Nephron progenitor cell (in vitro differentiated cells): ENCODE measurements around the gene OR5AU1.
"Not testable (repeated sequence)": the region's sequence is repeated elsewhere in the genome, so short reads cannot be mapped to it uniquely, and the experiment has no call there.

Source experiments
- DNase-seq: peaks from one replicate; pipeline ENCODE4 v3.0.0; 2021
- H3K27ac Mint-ChIP-seq: 2 replicates; pipeline ENCODE4 v1.8.0; 2021; ENCODE audit warnings: mild to moderate bottlenecking, moderate library complexity, mixed read lengths
- H3K27me3 Mint-ChIP-seq: 2 replicates; pipeline ENCODE4 v1.8.0; 2021; ENCODE audit warnings: mild to moderate bottlenecking, low read depth, mixed read lengths; ENCODE audit not compliant: poor library complexity
- H3K36me3 Mint-ChIP-seq: 2 replicates; pipeline ENCODE4 v1.8.0; 2021; ENCODE audit warnings: low read depth, mixed read lengths
- H3K4me1 Mint-ChIP-seq: 2 replicates; pipeline ENCODE4 v1.8.0; 2021; ENCODE audit warnings: mixed read lengths
- H3K4me3 Mint-ChIP-seq: 2 replicates; pipeline ENCODE4 v1.8.0; 2021; ENCODE audit warnings: mild to moderate bottlenecking, moderate library complexity, mixed read lengths
- H3K9me3 Mint-ChIP-seq: 2 replicates; pipeline ENCODE4 v1.8.0; 2021; ENCODE audit warnings: mild to moderate bottlenecking, moderate library complexity, mixed read lengths
- CTCF ChIP-seq: fragments of 200-600 bp; sonication (generic); IDR thresholded peaks from 2 replicates; pipeline ENCODE4 v1.5.0; 2021; ENCODE audit warnings: antibody characterized with exemption

OR5AU1 gene

GRCh38 chr14:21163871-21164291 is 8.0 kb upstream of the OR5AU1 start:
- H3K36me3 Mint-ChIP-seq = no peaks in the 10 kb centered on the region
- H3K27me3 Mint-ChIP-seq = peaks cover 23% of the 10 kb centered on the region
- TF ChIP-seq CTCF = no peak
- H3K4me1 Mint-ChIP-seq = no peaks in the 10 kb centered on the region
- no peaks in the 10 kb centered on the region for H3K9me3 Mint-ChIP-seq
- H3K27ac Mint-ChIP-seq = no peak overlapping the region
- H3K4me3 Mint-ChIP-seq = no peak overlapping the region
- no peak for DNase-seq

DNA sequence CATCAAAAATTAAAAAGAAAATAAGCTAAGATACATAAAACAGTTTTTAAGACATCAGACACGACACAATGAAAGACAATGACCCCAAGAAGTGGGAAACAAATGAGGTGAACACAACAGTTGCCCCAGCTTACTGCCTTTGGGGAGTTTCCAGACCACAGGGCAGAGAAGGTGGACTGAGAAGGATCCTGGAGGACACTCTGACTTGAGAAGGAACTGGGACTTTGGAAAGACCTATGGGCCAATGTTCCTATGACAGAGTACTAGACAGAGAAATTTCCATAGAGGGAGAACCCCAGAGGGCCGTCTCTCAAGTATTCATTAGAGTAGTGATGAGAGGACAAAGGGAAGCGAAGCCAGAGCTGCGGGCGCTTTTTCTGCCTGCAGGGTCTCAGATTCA is 6.2 kb upstream of the OR5AU1 start:
- DNase-seq = no peak
- H3K27me3 Mint-ChIP-seq = peaks cover 23% of the 10 kb centered on the region
- H3K27ac Mint-ChIP-seq = no peak overlapping the region
- H3K9me3 Mint-ChIP-seq = no peaks in the 10 kb centered on the region
- no peaks in the 10 kb centered on the region for H3K36me3 Mint-ChIP-seq
- no peak overlapping the region for H3K4me3 Mint-ChIP-seq
- TF ChIP-seq CTCF = no peak
- no peaks in the 10 kb centered on the region for H3K4me1 Mint-ChIP-seq

GRCh38 chr14:21160061-21160610 is 4.3 kb upstream of the OR5AU1 start:
- TF ChIP-seq CTCF = no peak
- Mint-ChIP-seq H3K4me1 (no peaks in the 10 kb centered on the region), H3K27ac (no peak overlapping the region), H3K36me3 (no peaks in the 10 kb centered on the region), H3K4me3 (no peak overlapping the region), H3K9me3 (peaks cover 1% of the 10 kb centered on the region), H3K27me3 (peaks cover 36% of the 10 kb centered on the region)
- DNase-seq = no peak

DNA sequence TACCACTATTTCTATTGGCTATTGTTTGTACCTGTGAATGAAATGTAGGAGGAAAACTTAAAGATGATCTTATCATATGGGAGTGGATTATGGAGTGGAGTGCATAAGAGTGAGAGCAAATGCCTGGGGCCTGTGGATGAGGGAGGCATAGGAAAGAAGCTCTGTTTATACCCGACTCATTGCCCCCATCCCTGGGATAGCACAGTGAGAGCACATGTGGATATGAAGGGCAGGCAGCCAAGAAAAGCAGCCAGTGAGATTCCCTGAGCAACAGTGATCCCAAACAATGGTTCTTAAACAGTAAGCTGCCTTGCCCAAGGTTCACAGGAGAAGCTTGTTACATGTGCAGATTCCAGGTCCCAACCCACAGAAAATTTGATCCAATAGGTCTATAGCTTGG is 2.3 kb upstream of the OR5AU1 start:
- not testable (repeated sequence) for DNase-seq, H3K4me3 Mint-ChIP-seq, H3K9me3 Mint-ChIP-seq, H3K4me1 Mint-ChIP-seq, H3K36me3 Mint-ChIP-seq, H3K27ac Mint-ChIP-seq
- peaks cover 37% of the 10 kb centered on the region for H3K27me3 Mint-ChIP-seq

DNA sequence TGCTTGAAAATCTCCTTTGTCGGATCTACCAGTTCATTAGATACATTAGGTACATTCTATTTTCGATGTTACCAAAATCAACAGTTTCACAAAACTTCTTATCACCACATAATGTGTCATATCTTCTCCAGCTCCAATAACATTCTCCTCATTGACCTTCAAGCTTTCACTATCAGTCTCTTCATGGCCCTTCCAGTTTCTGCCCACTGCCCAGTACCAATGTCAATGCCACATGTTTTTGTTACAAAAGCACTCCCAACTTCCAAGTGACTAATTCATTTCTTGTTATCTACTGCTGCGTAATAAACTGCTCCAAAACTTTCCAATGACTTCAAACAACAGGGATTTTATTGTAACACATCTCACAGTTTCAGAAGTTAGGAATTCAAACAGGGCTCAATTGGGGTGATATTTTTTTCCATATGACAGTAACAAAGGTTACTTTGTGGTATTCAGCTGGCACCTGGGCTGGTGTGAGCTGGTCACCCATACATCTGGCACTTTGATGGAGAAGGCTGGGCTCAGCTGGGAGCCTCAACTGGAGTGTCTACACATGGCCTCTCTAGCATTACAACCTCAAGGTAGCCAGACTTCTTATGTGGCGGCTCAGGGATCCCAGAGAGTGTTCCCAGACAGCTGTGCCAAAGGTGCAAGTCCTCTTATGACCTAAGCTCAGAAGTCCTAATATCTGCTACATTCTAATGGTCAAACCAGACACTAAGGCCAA is 6.1 kb downstream of the OR5AU1 start:
- no peak for TF ChIP-seq CTCF
- H3K4me1 Mint-ChIP-seq = no peaks in the 10 kb centered on the region
- no peak overlapping the region for H3K4me3 Mint-ChIP-seq
- DNase-seq = no peak
- H3K36me3 Mint-ChIP-seq = no peaks in the 10 kb centered on the region
- H3K27ac Mint-ChIP-seq = no peak overlapping the region
- peaks cover 19% of the 10 kb centered on the region for H3K27me3 Mint-ChIP-seq
- peaks cover 16% of the 10 kb centered on the region for H3K9me3 Mint-ChIP-seq

- no peak for TF ChIP-seq CTCF
- Mint-ChIP-seq H3K4me3 (no peak overlapping the region), H3K36me3 (no peaks in the 10 kb centered on the region), H3K27me3 (peaks cover 9% of the 10 kb centered on the region), H3K9me3 (peaks cover 31% of the 10 kb centered on the region), H3K4me1 (no peaks in the 10 kb centered on the region), H3K27ac (no peak overlapping the region)
- DNase-seq = no peak
Measured at GRCh38 chr14:21145437-21145836, 10.4 kb downstream of the OR5AU1 start.
